NCI-H187 treated with DMSO at 0.1 percent for 48 hours (cell line): ENCODE results near the gene COMMD1.
"Not testable (repeated sequence)": the region's sequence is repeated elsewhere in the genome, so short reads cannot be mapped to it uniquely, and the experiment has no call there.

Experiments
- DNase-seq: peaks from one replicate; lab custom pipeline; 2025; lab: John Stamatoyannopoulos, UW

COMMD1 gene

DNA sequence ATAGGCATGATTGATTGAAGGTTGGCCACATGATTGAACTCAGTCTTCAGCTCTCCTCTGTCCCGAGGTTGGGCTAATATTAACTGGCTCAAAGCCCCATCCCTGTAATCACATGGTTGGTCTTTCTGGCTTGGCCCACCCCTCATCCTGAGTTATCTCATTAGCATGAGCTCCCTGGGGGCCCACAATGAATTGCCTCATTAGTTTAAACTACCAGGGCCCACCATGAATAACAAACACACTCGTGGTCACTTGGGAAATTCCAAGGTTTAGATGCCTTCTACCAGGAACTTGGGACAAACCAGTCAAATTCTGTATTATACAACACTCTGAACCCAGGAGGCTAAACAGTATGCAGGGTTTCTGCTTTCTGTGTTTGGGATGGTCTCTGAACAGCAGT lies 168.8 kb downstream of the COMMD1 start:
- no peak for DNase-seq

DNA sequence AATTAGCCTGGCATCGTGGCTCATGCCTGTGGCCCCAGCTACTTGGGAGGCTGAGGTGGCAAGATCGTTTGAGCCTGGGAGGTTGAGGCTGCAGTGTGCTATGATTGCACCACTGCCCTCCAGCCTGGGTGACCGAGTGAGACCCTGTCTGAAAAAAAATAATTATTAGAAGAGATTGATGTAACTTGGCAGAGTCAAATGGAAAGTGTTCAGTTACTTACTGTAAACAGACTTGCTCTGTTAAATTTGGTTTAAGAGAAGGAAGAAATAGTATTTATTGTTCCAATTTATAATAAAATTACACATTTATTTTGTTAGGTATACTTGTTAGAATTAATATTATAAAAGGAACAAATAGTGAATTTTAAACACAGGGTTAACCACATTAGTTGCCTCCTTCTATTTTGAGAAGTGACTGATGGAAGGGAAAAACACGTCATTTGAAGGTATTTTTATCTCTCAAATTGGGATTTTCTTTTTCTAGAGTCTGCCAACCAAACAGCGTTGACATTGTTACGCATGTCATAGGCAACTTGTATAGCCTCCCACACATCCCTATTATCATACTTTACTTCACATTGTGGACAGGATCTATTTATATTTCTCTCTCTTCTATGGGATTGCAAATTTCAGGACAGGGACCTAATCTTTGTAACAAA lies 171.6 kb downstream of the COMMD1 start:
- DNase-seq, result no peak

DNA sequence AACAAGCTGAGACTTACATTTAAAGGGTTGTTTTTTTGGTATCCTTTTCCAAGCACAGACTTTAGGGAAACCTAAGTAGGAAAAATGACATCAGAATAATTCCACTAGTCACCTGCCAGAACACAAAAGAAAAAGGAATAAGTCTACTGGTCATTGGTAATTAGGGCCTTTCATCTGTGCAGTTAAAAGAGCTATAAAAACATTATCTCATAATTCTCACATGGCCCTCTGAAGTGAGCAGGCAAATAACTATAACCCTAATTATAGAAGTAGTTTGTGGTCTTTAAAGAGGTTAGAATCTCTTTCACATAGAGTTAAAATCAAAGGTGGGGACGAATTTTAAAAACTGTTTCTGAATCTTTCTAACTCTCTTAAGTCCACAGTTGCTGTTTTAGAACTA lies 179.3 kb downstream of the COMMD1 start:
- no peak for DNase-seq

DNA sequence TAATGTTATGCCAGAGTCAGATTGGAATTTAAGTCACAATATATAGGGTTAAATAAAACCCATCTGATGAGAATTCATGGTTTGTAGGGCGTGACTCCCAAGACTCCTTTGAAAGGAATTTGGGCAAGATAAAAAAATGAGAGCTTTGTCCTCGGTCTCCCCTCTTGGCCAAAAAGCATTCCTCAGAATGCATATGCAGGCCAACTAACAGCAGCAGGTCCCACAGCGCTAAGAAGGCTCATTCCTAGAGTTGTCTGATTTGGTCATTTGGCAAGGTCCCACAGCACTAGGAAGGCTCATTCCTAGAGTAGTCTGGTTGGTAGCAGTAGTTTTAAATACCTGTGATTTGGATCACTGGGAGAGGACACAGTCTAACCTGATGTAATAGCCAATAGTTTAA lies 184.2 kb downstream of the COMMD1 start:
- DNase-seq, result no peak

DNA sequence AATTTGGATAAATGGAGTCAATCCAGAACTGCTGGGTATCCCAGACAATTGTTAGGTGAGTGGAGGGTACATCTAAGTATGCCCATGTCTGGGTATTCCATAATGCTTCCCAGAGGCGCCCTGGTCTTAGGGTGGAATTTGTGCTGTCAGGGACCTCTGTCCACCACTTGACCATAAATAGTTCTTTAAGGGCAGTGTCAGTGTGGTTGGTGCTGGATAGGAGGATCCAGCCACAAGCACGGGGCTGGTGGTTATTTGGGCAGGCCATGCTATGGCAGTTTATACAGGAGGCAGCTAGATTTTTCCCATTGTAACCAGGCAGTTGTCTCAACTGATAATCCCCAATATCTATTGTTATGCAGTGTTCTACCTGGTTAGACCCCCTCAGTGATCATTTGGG lies 186.0 kb downstream of the COMMD1 start:
- DNase-seq, result no peak

DNA sequence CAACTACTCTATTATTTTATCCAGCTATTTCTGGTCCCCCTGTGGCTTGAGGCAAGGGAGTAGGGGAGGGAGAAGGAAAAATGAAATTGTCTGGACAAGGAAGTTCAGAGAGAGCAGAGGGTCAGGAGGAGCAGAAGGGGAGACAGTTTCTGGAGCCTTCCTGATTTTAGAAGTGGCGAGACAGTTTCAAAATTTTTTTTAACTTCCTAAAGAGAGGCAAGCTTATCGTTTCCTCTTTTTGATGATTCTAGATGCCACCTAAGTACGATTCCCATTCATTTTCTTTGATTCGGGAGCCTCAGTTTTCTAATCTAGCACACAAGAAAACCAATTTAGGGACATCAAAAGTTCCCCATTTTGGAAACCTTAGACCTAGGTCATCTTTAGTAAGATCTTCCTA lies 193.6 kb downstream of the COMMD1 start:
- no peak for DNase-seq

DNA sequence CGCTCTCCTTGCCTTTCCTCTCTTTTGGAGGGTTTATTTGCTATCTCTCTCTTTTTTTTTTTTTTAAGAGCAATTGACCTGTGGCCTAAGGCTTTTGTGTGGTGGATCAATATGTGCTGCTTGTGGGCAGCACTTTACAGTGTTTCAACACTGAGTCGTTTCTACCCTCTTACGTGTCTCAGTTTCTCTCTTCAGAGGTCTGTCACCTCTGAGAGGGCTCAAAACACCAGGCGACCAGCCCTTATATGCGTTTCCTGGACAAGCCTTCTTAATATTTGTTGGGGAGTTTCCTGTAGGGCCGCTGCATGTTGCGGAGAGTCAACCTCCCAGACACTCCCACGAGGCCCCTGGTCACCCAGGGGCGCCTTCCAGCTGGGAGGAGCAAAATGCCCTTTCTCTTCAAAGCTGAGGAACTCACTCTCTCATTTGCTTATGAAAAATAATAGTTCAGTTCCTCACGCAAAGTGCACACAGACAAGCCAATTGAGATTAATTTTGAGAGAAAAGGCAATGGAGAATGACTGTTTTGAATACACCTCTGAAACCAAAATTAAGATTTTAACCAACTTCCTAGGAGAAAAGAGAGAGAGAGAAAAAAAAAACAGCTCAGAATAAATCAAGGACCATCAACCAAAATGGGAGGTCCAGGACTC lies 194.2 kb downstream of the COMMD1 start:
- DNase-seq, result no peak

DNA sequence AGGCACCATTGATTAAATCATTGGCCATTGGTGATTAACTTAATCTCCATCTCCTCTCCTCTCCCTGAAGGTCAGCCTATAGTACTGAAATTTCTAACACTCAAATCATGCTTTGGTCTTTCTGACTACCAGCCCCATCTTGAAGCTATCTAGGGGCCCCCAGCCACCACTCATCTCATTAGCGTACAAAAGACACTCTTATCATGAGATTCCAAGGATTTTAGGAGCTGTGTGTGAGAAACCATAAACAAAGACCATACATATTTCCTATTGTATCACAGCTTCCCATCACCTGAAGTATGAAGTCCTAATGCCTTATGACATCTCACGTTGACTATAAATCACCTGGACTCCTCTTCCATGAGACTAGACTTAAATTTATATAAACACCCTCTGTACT lies 196.4 kb downstream of the COMMD1 start:
- DNase-seq, result no peak

DNA sequence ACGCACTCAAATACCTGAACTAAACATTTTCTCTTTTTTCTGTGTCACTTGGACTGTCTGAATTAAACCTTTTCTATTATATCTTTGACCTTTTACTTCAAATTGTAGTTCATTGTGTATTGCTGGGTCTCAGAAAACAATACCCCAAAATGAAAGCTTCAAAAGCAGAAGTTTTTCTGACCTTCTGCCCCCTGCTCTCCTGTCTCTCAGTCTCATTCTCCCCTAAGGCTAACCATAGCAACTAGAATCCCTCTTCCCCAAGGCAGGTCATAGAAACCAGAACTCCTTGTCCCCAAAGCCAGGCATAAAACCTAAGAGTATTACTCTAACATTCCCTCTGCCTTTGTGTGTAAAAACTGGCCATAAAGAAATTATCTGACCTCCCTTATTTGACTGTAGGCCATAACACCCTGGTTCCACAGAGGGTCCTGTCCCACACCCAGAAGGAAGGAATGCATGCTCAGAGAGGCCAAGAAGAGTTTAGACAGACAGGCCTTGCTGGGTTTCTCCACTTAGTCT lies 197.0 kb downstream of the COMMD1 start:
- no peak for DNase-seq

DNA sequence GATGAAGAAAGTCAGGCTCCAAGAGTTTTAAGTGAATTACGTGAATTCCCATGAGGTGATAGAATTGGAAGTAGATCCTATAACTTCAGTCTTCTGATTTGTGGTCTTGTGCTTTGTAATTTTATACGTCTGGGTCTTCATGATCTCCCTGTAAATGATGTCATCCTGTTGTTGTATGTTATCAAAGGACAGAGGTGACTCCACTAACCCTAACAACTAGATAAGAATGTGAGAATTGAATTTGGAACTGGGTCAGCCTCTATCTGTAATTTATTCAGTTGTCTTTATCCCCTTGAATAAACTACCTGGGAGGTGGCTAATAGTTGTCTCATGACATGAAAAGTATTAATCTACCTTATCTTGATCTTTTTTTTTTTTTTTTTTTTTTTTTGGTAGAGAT lies 204.1 kb downstream of the COMMD1 start:
- DNase-seq, result no peak

DNA sequence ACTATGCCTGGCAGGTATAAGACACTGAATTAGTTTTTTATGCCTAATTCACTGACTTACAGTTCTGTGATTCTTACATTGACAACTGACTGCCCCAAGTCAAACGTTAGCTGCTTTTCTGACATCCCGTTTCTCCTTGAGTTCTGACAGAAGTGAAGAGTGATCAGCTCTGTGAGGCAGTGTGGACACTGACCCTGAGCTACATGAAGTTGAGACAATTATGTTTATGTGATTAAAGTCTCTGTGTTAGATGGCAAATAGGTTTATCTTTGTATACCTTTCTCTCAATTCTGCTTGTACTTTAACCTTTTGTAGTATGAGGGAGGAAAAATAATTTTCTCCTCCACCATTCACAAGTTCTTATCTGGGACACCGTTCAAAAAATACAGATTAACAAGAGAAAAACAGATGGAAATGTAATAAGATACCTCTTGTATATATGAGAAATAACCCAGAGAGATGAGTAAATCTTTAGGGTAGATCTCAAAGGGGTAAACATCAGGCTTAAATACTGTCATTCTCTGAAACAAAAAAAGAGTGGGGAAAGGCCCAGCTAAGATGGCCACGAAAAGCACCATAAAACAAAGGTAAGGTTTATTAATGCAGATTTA lies 205.0 kb downstream of the COMMD1 start:
- DNase-seq, result no peak

DNA sequence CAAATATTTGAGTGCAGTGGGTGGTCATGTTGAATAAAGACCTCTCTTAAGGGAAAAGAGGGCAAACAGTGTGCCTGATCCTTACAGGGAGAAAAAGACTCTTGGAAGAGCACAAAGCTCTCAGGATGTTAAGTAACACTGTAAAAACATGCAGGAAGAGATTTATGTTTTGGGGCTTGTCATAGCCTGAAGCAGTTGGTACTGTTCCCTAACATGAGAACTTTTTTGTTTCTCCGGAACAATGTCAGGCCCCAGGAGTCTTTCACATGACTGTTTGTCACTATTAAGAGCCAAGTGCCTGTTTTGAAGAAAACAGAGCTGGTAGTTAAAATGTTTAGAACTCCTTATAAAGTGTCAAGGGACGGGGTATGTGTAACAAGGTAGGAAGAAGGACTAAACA lies 206.7 kb downstream of the COMMD1 start:
- DNase-seq, result no peak

DNA sequence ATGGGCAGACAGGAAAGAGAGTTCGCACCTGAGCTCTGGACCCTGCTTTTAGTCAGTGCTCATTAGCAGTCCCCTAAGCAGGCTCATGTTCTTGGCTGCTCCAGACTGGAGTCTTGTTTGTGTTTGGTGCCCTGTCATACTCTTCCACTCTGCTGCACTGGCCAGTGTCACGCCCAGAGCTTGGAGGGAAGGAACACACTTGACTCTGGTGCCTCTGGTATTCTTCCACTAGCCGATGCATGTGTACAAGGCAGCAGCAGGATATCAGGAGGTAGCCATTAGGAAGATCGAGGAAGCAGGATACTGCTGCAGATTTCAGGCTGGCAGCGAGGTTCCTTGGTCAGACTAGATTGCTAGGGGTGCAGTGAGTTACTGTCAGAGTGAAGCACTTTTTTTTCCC lies 209.1 kb downstream of the COMMD1 start:
- DNase-seq, result no peak

DNA sequence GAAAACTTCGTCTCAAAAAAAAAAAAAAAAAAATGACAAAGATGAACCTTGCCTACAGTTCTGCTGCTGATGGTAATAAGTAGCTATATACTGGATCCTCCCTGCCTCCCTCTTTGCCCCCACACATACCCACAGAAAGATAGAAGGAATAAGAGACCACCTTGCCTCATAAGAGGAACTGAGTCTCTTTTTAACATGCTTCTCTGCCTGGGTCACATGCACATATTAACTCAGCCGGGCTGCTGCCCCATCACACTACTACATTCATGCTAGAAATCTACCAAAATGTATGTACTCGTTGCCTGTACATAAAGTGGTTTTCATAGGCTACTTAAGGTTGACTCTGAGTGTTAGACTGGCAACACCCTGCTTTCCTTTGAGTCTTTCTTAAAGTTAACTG lies 211.5 kb downstream of the COMMD1 start:
- no peak for DNase-seq

DNA sequence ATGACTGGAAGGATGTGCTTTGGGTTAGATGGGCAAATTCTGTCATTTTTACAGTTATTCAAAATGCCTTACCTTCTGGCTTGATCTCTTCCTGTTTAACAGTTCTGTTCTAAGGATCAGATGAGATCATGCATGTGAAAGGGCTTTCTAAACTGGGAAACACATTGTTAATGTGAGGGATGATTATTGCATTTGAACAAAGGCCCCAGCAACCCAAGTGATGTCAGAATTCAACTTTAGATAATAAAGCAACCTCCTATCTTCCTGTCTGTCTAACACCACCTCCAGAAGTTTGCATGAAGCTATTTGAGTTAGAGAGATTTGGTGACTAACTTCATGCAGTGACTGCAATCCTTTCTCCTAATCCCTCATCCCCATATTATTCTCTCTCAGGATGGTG lies 212.7 kb downstream of the COMMD1 start:
- DNase-seq, result no peak

DNA sequence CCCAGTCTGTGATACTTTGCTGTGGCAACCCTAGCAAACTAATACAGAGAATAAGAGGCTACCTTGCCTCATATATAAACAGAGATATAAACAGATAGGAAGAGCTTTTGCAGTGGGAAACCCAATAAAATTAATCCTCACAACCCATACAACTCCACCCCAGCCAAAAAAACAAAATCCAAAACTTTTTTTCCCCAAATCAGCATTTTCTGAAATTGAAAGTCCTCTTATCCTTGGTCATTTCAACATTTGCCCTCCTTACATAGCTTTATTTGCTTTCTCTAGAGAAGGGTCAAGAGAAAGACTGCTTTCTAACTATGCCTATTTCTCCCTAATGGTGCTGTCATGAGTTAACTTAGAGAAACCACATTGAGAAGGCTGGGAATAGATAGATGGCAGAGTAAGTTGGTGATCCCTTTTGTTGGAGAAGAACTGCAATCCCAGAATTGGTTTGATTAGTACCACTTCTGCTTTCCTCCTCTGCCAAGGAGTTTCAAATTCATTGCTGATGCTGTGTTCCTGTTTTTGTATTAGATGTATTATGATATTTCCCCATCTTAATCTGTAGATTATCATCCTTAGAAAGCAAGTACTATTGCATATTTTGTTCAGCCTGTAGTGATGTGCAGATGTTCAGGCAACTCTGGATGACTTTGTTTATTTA lies 214.0 kb downstream of the COMMD1 start:
- no peak for DNase-seq

DNA sequence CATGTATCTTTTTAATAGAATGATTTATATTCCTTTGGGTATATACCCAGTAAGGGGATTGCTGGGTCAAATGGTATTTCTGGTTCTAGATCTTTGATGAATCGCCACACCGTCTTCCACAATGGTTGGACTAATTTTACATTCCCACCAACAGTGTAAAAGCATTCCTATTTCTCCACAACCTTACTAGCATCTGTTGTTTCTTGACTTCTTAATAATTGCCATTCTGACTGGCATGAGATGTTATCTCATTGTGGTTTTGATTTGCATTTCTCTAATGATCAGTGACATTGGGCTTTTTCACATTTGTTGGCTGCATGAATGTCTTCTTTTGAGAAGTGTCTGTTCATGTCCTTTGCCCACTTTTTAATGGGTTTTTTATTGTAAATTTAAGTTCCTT lies 220.8 kb downstream of the COMMD1 start:
- not testable (repeated sequence) for DNase-seq

DNA sequence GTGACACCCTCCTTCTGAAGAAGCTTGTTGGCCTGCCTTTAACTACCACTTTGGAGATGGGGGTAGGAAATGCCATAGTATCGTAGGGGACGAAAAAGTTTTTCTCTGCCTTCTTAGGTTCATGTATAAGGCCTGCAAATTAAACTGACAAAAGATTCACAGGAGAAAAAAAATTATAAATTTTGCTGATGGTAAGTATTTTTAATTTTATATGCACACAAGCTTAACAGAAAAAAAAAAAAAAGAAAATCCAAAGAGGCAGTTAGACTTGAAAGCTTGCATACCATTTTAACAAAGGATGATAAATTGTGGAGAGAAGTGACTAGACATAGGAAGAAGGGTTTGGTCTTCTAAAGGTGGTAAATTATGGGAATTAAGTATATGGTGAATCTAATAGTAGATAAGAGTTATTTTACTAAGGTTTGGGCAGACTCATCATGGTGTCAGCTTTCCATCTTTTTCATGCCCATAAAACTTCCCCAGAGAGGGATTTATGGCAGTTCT lies 227.9 kb downstream of the COMMD1 start:
- DNase-seq, result no peak

DNA sequence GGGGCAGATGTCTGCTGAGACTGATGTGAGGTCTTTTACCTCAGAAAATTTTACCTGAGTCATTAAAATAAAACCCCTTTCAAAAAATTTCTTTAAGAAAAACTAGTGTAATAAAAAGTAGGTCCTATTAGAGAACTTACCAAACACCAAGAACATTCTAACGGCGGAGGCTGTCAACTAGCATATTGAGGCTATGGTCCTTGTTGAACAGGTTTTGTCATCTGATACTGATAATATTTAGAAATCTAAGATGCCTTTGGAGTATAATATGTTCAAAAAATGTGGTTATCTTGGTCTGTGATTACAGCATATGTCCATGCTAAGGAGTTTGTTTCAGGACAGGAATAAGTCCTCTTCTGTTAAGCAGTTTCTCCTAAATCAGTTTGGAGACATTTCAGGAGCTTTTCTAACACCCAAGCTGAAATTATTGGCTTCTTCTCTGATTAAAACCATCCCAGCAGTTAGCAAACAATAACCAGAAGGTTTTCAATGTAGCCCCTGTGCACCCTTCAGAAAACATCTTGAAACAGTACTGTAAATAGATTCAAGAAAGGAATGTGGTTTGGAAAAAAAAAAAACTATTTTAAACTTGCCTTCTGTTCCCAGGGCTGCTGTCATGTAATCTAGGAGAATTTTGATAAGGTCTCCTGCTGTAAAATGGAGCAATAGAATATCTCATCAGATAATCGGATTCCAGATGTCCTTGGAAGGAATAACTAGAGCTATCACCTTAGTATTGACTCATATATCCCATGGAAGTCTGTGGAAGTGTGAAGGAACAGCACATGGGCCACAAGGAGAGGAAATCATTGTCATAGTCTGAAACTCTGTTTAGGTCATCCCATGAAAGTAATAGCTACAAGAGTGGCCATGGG lies 231.7 kb downstream of the COMMD1 start:
- no peak for DNase-seq

DNA sequence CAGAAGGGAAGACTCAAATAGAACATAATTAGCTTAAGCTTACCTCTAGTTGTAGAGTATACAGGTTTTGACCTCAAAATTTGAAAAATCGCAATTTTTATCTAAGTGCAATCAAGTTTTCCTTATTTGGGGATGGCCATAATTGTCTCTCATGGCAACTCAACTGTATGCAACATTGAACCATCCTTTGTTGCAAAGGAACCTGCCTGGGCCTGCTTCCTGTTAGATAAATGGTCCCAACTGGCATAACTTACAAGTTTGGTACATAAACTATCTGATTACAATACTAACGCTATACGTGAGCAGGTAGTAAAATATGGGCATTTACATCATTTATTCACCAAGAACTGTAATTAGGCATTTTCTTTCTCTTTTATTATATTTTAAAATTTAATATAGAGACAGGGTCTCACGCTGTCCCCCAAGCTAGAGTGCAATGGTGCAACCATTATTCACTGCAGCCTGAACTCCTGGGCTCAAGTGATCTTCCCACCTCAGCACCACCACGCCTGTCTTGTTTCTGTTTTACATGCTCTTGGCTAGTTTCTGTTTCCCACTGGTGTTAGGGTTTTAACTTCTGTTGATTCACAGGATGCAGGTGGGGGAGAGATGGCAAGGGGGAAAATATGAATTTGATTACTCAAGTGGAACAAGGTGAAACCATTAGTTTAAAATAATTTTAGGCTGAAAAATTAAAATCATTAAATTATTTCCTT lies 235.1 kb downstream of the COMMD1 start:
- DNase-seq, result no peak

DNA sequence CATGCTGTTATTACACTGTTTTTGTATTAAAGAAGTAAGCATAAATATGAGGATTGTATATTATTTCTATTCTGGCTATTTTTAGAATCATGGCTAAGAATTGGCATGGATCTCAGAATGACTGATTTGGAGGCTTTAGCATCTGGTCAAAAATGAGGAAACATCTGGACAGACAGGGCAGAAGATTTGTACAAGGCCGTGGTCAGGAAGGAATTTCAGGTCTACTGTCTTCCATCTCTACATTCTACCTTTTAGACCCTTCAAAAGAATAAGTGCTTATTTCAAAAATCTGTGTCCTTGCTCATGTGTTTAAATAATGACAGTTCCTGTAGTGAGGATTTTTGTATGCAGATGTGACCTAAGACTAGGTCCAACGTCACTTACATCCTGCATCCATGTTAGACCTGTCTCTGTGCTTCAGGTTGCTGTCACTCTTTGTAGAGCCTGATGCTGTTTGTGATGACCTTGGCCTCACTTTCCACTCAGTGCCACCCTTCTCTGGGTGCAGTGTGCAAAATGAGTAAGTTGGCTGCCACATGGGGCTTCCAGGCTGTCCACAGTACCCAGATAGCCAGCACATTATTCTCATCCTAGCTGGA lies 235.8 kb downstream of the COMMD1 start:
- DNase-seq, result no peak
